ENCODE data around the gene KBTBD8. TPM values are rescaled to one million over a fixed set of nuclear protein-coding genes. Genes with fewer than 3 reads are reported as not detected.

Gene KBTBD8
- total and polyA plus RNA-seq, 2 of the 8 experiments (the other 6 are each of a cell fraction or from before 2014, with no cell fraction given), result 3.2 to 23.9 TPM

DNA sequence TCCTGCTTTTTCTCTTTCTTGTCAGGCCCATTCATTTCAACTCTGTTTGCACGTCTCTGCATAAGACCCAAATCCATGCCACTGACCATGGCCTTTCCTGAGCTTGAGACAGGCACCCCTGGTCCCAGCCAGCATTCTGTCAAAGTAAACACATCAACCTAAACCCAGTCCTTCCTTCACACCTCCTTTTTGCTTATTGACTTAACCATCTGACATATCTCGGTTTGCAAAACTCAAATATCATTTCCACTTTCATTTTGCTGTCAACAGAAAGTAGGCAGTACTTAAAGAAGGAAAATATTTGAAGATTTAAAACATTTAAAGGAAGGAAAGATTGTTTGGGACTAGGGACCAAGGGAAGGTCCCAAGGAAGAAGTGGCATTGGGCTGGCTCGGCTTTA is 48.2 kb upstream of the KBTBD8 start:
- FAIRE-seq, result no peak
- Histone ChIP-seq H3K9me3 (ENCODE audit: insufficient read depth in 2 of 2, low read depth in 1 of 2, low read length in 1 of 2) (no peaks in the 10 kb centered on the region), H2AK5ac (ENCODE audit: low read depth, low read length) (no peak overlapping the region), H3K9ac (replicated peaks in 1 of 4; ENCODE audit: extremely low read depth in 1 of 4, low read depth in 3 of 4, low read length in 3 of 4) (no peak overlapping the region), H3K27ac (ENCODE audit: low read depth, low read length) (no peak overlapping the region), H2BK5ac (ENCODE audit: low read depth, low read length) (no peak overlapping the region), H2BK15ac (ENCODE audit: low read length) (no peak overlapping the region), H4K20me1 (replicated peaks in 1 of 2; ENCODE audit: control insufficient read depth in 1 of 2, insufficient read depth in 2 of 2, low read length in 2 of 2) (no peaks in the 10 kb centered on the region), H3K79me1 (ENCODE audit: low read depth, low read length) (no peaks in the 10 kb centered on the region), H3K23me2 (ENCODE audit: low read depth, low read length) (no peaks in the 10 kb centered on the region), H3K4me2 (ENCODE audit: insufficient read depth in 1 of 2, low read depth in 2 of 2, low read length in 2 of 2) (no peak overlapping the region), H2BK12ac (ENCODE audit: low read depth, low read length) (no peak overlapping the region), H3K23ac (ENCODE audit: insufficient read length) (no peak overlapping the region), H3K79me2 (ENCODE audit: control insufficient read depth in 1 of 2, insufficient read depth in 2 of 2, low read length in 2 of 2) (no peaks in the 10 kb centered on the region), H3K56ac (replicated peaks; ENCODE audit: insufficient read length, low read depth, low read length) (no peak overlapping the region), H4K8ac (ENCODE audit: extremely low read depth, insufficient read depth, low read length) (no peak overlapping the region), H2BK20ac (ENCODE audit: low read length) (no peak overlapping the region), H3K4ac (replicated peaks; ENCODE audit: insufficient read length, low read depth, low read length) (no peak overlapping the region), H4K5ac (ENCODE audit: insufficient read length, low read depth, low read length) (no peak overlapping the region), H3K36me3 (ENCODE audit: control insufficient read depth in 2 of 4, insufficient read depth in 4 of 4, low read length in 3 of 4) (no peaks in the 10 kb centered on the region), H2BK120ac (replicated peaks; ENCODE audit: low read depth, low read length) (no peak overlapping the region), H3K27me3 (replicated peaks in 1 of 4; ENCODE audit: control insufficient read depth in 3 of 4, extremely low read depth in 1 of 4, insufficient read depth in 3 of 4, low read length in 3 of 4) (peaks cover 0 to 1% (median 0%) of the 10 kb centered on the region in 4 experiments; a peak in 2 of 7 replicates), H2AFZ (ENCODE audit: low read length) (no peak overlapping the region), H3K4me3 (ENCODE audit: extremely low read depth in 1 of 4, insufficient read depth in 2 of 4, low read depth in 3 of 4, low read length in 4 of 4) (no peak overlapping the region), H3K14ac (ENCODE audit: insufficient read length) (no peak overlapping the region), H3K18ac (ENCODE audit: extremely low read depth, low read length) (no peak overlapping the region), H3K4me1 (replicated peaks in 1 of 4; ENCODE audit: control insufficient read depth in 3 of 4, insufficient read depth in 4 of 4, low read length in 3 of 4) (no peaks in the 10 kb centered on the region; a peak in 1 of 7 replicates), H4K91ac (replicated peaks; ENCODE audit: insufficient read length, low read length) (no peak overlapping the region)
- POLR2A ChIA-PET (ENCODE audit: partially characterized antibody), result no interaction called here
- CTCF ChIA-PET (ENCODE audit: partially characterized antibody), result interaction anchor here (0.9 to 1.2 kb wide), 2 partner anchors 11 to 13 kb away, joined by 3 read pairs; no protein-coding TSS in a partner anchor
- WGBS, 2 experiments (ENCODE audit: extremely low coverage in 1 of 2, insufficient coverage in 1 of 2, insufficient read length in 1 of 2, insufficient replicate concordance in 2 of 2, low coverage in 1 of 2, low lambda C conversion rate in 2 of 2, missing lambda C conversion rate in 1 of 2), result 85% methylated on average over 3 of the region's 3 CpGs; no CpG with 5 or more reads in 1 of the 2 experiments
- no peak for DNase-seq (ENCODE audit: low read depth in 1 of 2, low spot score in 2 of 2)
- TF ChIP-seq NANOG (IDR thresholded peaks at IDR 0.05; ENCODE audit: insufficient read depth, low read depth, low read length, poor library complexity, severe bottlenecking) (no peak), SAP30 (IDR thresholded peaks at IDR 0.05; ENCODE audit: insufficient read depth, insufficient replicate concordance, low read length) (no peak), RBBP5 (IDR thresholded peaks at IDR 0.05; ENCODE audit: borderline replicate concordance, low read depth, low read length) (no peak), BCL11A (IDR thresholded peaks at IDR 0.05; ENCODE audit: low read depth in 2 of 2, low read length in 2 of 2) (no peak), TBP (IDR thresholded peaks at IDR 0.05; ENCODE audit: low read depth, low read length) (no peak), HDAC6 (IDR thresholded peaks at IDR 0.05; ENCODE audit: low read depth, low read length) (no peak), MAFK (IDR thresholded peaks at IDR 0.05; ENCODE audit: low read depth, low read length) (no peak), CBX8 (IDR thresholded peaks at IDR 0.05; ENCODE audit: borderline replicate concordance, low read depth, low read length) (no peak), RFX5 (IDR thresholded peaks at IDR 0.05; ENCODE audit: borderline replicate concordance, low read depth, low read length) (no peak), RAD21 (IDR thresholded peaks at IDR 0.05 in 1 of 2, conservative IDR thresholded peaks at IDR 0.05 in 1 of 2; ENCODE audit: low read depth in 2 of 2, low read length in 2 of 2) (no peak)
- TF ChIP-seq, protein P1, sequence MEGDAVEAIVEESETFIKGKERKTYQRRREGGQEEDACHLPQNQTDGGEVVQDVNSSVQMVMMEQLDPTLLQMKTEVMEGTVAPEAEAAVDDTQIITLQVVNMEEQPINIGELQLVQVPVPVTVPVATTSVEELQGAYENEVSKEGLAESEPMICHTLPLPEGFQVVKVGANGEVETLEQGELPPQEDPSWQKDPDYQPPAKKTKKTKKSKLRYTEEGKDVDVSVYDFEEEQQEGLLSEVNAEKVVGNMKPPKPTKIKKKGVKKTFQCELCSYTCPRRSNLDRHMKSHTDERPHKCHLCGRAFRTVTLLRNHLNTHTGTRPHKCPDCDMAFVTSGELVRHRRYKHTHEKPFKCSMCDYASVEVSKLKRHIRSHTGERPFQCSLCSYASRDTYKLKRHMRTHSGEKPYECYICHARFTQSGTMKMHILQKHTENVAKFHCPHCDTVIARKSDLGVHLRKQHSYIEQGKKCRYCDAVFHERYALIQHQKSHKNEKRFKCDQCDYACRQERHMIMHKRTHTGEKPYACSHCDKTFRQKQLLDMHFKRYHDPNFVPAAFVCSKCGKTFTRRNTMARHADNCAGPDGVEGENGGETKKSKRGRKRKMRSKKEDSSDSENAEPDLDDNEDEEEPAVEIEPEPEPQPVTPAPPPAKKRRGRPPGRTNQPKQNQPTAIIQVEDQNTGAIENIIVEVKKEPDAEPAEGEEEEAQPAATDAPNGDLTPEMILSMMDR (IDR thresholded peaks at IDR 0.05; ENCODE audit: control extremely low read depth in 1 of 3, insufficient read depth in 1 of 3, low read depth in 1 of 3, low read length in 3 of 3), result no peak
